GM18858 (cell line): ENCODE data around the gene NDNF.

Experiments
- ATAC-seq: cut with Tn5 transposase; IDR thresholded peaks from one replicate; pipeline ENCODE4 v1.9.1; 2021; ENCODE audit not compliant: unreplicated experiment

The NDNF gene

DNA sequence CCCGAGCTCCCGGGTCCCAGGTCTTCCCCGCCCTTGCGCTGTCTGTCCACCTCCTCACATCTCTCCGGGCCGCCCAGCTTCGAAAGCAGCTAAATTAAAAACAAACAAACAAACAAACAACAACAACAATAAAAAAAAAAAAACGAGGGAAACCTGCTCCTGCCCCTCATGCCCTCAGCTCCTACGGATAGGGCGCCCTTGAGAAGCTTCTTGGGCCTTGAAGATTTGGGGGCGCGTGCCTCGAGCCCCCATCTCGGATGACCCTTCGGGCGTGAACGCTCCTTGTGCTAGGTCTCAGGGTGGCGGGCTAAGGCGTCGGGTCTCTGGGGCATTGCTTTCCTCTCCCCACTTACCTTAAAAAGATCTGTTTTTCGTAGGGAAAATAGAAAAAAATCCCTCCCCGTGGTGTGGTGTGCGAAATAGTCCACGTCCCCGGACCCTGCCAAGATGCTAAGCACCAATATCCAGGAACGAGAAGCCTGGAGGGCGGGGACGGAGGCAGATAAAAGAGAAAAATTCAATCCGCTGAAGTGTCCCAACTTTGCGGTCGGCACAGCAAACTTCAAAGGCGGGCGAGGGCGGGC is 603 bp downstream of the NDNF start:
- no peak for ATAC-seq

DNA sequence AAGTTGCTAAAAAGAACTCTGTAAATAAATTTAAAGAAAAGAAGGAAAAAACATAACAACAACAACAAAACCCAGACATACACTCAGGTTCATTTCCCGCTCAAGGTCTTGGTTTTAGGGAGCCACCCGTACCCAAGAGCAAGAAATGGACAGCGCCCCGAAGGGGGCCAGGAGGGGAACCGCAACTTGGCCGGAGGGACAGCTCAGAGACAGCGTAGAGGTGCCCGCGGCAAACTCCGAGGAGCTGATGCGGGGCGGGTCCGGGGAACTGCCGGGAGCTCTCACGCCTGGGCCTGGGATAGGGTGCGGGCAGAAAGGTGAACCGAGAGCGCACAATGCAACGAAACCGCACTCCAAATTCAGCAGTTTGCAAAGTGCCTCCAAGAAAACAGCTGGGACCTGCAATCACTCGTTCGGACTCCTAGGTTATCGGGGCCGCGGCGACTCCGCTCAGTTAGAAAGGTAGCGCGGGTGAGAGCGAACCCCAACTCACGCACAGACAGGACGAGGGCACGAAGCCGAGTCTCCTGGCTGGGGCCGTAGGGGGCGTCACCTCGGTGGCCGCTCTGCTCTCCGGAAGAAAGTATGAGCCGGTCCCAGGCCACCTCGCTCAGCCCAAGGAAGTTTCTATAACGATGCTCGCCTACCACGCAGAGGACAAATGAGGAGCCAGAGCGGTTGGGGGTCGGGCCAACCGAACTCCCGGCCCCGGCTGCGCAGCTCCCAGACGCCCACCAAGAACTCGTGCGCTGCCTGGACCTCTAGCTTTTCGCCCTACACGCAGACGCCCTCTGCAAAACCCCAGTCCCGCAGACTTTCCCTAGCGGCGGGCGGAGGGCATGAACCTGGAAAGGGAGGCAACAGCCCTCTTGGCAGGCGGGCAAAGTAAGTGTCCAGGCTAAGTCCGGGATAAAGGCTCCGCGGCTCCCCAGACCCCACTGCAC is 1.4 kb downstream of the NDNF start:
- ATAC-seq: no peak

DNA sequence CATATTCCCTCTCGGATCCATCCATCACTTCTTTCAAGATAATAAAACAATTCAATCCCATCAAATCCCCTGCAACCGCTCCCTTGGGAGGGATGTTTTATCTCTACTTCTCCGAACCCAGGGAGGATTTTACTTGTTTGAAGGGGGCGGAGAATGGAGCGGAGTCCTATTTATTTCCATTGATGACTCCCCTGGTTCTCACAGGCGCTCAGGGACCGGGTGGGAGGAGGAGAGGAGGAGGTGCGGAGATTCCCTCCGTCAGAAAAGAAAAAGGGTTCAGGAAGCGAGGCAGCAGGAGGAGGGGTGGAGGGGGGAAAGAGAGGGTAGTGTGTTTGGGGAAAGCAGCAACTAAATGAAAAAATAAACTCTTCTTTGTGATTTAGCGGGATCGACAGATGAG is 2.1 kb downstream of the NDNF start:
- no peak for ATAC-seq

DNA sequence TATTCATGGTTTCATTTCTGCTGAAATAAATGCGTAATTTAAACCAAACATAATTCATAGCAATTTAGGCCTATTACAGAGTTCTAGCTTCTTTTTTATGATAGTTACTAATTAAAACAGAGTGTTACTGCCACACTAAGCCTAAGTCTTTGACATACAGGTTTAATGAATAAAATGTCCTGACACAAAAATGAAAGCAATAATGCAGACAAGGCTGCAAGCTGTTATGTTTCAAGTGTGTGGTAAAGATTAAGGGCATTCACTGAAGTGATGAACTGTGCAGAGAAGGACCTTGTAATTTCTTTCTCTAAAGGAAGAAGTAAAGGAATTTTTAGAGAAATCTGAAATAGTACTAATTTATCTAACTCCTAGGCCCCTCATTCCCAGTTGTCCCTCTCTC is 2.9 kb downstream of the NDNF start:
- ATAC-seq: no peak

DNA sequence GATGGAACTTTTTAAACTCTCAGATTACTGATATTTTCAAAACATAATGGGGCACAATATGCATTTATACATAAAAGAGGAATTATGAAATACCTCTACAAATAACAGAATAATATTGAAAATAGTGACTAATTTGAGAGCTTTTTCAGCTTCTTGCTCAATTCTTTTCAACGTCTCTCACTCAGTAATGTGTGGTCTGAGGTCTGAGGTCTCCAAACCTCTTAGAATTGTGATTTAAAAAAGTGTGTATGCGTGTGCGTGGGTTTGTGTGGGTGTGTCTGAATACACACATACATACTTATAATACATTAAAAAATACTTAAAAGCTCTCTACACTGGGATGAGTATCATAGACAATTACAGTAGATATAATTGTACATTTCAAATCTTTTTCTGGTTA is 7.9 kb downstream of the NDNF start:
- no peak for ATAC-seq

DNA sequence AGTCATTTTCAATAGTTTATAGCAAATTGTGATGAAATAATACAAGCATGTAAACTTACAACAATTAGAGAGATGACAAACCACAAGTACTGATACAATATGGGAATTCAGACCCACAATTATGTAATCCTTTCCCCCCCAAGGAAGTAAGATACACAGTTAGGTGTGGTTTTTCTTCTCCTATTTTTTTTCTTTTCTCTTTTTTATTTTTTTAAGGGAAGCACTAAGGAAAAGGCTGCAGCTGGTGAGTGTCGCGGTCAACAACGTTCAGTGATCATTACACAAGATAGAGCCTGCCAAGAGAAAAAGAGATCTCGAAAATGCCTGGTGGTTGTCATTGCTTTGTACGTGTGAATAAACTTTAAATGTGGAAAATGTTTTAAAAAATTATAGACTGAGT is 9.8 kb downstream of the NDNF start:
- no peak for ATAC-seq

DNA sequence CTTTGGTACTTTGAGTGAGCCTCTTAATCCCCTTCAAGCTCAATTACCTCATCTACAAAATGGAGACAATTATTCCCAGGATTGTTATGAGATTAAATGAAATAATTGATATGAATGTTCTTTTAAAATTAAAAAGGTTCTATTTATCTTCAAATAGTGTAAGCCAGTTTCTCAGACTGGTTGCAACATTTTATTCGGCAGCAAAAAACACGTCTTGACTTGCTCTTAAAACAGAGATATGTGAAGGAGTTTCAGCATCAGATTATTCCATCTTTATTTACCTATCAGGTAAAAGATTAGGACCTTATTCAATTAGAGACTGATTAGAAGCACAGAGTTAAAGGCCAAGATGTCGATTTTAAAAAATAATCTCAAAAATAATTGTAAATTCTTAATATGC is 10.5 kb downstream of the NDNF start:
- ATAC-seq: no peak

DNA sequence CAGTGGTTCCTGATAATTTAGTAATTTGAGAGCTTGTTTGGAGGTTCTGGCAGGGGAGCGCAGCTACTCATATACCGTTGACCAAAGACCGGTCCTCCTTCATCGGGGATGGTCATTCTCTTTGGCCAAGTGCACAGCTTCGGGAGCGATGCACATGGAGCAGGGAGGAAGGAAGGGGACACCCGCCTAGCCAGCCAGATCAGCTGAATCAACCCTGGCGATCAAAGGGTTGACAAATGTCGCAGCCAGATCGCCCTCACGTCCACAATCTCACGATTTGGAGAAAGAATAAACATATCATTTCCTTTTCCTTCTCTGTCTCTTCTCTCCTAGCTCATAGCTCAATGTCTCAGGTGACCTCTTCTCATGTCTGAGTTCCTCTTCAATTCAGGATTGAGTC is 11.1 kb downstream of the NDNF start:
- ATAC-seq: no peak

DNA sequence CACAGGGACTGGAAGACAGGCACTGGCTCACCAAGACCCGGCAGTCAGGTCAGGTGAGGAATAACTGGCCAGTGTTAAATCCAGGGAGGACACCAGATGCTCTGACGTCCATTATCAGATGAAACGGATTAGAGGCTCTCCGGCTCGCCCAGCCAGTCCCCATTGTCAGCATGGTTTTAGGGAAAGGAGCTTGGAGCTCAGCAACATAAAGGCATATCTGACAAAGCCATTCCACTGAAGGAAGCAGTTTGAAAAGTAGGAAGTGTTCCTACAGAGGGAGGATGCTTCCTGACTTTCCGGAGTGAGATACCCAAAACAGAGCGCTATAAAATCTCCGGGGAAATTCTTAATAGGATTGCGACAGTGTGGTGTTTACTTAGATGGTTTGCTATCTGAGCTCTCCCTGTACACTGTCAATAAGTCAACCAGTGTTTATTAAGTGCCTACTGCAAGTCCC is 14.8 kb downstream of the NDNF start:
- ATAC-seq: no peak

DNA sequence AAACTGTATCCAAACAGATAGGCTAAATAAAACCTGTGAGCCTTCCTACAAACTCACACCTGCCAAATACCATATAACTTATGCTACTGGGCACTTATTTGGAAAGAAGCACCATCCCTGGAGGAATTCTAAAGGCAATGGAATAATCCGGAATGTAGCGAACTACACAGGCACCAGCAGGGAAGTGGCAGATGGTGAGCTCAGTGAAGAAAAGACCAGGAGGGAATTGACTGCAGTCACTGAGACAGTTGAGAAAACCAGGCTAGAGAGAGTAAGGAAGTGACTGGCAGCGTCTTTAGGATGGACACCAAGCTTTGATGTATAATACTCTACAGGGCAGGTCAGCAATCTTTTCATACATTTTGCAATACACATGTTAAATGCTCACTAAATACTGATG is 16.3 kb downstream of the NDNF start:
- no peak for ATAC-seq

DNA sequence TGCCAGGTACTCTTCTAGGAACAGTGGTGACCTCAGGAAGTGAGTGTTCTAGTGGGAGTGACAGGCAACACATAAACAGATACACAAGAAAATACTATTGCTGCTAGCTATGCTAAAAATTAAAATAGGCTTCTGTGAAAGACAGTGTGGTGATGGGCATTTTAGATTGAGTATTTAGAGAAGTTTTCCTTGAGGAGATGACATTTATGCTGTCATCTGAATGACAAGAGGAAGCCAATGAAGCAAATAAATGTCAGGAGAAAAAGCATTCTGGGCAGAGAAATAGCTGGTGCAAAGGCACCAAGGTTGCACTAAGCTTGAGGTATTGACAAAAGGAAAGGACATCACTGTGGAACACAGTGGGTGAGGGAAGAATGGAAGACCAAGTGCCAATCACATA is 18.0 kb downstream of the NDNF start:
- no peak for ATAC-seq

DNA sequence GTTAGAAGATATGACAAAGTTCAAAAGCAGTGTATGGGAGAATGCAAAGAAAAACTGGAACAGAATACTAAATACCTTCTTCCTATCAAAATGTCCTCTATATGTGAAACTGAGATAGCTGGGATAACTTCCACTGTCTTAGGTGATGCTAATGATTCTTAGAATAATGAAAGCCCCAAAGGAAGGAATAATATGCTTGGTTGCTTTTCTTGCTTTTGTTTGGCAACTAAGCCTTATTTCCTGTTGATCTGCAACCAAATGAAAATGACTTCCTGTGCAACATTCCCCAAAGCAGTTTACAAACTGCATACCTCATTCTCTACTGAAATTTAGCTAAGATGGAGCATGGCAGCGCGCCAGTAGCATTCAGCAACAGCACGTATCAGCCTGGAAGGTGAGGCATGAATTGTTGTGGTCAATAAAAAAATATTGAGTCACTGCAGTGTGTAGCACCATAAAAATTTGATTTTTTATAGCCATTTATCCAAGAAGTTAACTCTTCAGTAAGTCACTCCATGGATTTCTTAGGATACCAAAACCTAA is 18.7 kb downstream of the NDNF start:
- ATAC-seq: peak; percentile 44

DNA sequence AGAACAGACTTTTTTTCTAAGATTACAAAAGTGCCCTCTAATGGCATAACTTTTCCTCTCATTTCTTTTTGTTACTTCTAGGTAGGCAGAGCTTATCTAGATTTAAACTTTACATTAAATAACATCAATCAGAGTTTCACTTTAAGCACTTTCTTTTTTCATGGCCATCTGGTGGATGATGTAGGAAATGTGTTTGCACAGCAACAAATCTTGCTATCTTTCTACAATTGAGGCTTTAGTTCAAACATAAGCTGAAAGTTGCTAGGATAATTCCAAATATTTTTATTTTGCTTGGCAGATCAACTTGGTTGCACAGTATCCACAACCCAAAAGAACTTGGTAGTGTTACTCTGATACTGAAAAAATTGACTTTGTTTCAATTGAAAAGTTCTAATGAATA is 22.0 kb downstream of the NDNF start:
- ATAC-seq: no peak

DNA sequence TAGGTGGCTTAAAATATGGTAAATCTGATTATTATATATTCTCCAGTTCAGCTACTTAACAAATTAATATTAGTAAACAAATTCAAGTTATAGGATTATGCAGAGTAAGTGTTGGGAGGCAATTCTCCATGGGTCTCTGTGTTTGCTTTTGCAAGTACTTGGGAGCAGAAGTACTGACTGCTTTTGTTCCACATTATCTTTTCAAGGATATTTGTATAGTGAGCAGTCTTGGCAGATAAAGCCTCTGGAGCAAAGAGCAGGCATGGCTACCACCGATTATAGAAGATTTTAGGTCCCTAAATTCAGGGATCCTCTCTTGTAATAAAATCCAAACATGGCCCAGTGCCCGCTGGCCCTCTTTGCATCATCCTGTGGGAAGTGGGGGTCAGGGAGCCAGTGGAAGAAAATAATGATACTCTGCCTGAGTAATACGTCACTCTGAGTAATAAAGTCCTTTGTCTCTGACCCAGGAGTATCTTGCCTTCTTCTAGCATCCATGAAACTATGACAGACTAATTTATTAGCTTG is 23.2 kb downstream of the NDNF start:
- no peak for ATAC-seq

DNA sequence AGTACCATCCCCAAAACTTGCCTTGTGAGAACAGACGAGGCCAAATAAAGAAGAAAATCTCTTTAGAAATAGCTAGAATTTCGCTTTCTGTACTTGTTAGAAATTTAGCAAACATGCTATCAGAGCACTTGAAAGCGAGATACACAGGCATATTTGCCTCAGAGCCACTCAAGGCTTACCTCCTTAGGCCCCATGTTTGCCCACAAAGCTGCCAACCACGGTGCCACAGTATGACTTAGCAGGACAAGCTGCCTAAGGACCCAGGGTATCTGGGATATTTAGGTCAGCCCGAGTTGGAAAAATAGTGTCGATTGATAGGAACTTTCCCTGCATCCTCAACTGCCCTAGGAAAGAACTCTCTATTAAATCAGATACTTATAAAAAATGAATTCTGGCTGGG is 24.2 kb downstream of the NDNF start:
- ATAC-seq: no peak

DNA sequence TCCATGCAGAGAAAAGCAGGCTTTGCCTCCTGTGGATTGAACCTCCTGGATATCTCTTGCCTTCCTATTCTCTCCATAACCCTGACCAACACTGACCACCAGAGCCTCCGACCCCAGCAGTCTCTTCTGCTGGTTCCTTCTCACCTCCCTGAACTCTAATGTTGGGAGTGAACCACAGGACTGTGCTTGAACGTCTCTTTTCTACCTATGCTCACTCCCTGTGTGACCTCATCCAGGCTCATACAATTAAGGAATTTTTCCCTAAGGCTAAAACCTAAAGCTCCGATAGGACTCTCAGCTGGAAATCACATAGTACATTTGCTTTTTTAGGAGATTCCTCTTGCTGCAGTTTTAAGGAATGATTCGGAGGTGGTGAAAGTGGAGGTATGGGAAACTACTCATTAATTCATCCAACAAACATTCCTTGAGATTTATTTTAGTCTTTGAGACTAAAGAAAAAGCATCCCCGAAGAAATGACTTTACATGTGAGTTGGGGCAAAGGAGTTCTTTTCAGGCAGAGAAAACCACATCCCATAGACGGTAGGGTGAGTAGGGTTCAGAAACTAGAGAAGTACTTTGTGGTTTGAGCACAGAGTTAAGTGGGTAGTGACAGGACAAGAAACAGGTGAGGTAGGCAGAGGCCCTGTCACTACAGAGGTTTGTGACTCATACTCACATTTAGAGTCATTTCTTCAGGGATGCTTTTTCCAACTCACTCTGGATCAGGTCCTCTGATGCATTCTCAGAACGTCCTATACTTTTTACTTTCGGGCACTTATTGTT is 30.8 kb downstream of the NDNF start:
- ATAC-seq: peak; percentile 100

DNA sequence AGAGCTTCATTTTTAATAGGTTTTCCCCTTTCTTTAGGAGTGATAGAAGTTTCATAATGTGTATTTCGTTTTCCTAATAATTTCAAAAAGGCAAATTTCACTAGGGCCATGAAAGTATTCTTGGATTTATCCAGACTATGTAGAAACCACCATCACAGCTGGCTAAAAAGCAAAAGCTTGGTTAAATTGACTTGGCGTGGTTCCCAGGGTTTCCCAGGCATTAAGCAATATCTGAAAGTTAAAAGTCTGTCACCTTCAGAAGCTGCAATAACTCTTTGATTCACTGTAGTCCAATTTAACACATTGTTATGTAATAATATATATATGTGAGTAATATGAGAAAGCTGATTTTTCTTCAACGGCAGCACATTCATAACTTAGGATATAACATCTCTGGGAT is 38.3 kb downstream of the NDNF start:
- ATAC-seq: no peak

DNA sequence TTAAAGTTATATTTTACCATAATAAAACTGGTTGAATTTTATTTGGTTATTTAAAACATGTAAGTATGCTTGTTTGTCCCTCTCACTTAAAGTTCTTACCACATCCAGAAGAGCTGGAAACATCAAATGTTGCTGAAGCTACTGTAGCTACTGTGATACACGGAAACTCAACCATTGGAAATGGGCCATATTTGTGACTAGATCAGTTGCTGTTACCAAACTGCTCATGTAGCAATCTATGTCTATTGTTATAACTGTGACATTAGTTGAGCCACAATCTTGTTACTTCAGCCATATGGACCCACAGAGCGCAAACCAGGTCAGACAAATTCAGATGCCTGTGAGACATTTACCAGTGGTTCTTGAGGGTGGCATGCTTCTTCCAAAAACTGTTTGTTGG is 41.6 kb downstream of the NDNF start:
- no peak for ATAC-seq

DNA sequence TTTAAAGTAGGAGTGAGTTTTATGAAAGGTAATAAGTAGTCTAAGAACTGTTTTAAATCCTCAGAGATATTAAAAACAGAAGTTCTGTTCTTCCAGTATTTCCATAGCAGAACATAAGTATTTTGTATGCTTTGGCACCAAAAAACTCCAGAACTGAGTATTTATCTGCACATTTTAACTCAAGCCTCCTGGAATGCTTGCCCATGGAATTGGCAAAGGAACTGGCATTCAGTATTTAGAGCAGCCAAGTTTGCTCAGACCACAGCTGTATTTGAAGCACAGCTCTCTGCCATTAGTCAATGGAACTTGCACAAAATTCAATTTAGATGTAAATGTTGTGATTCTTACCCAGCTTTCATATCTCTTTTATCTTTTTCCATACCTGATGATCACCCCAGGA is 42.2 kb downstream of the NDNF start:
- ATAC-seq: no peak

DNA sequence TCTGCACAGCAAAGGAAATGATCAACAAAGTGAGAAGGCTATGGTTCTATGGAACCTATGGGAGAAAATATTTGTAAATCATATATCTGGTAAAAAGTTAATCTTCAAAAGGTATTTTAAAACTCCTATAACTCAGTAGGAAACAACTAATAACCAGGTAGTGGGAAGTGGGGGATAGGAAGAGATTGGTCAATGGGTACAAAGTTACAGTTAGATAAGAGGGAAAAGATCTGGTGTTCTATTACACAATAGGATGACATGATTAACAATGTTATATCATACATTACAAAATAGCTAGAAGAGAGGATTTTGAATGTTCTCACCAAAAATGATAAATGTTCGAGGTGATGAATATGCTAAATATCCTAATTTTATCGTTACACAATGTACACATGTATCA is 46.3 kb downstream of the NDNF start:
- no peak for ATAC-seq

DNA sequence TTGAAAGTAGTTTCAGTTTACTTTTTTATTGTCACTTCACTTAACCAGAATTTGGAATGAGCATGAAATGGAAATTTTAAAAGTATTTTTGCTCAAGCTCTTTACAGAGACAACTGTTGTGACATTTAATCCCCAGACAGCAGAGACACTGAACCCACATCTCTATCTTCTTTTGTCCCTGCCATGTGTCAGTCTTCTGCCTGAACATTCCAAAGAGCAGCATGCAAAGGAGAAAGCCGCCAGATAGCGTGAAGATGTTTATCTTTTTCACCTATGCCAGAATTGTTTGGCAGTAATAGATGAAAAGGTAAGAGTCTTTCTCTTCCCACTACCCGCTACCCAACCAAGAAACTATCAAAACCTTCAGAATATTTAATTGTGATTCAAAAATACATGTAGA is 46.8 kb downstream of the NDNF start:
- no peak for ATAC-seq
